ENCODE measurements around the gene GALNT17.

- TF ChIP-seq CTCF (conservative IDR thresholded peaks at IDR 0.05; ENCODE audit: low read depth, low read length) (no peak), EZH2 (IDR thresholded peaks at IDR 0.05; ENCODE audit: borderline replicate concordance, low read depth, low read length, poor library complexity, severe bottlenecking) (no peak)
Observed at GRCh38 chr7:71657386-71657785, 525.4 kb downstream of the GALNT17 start.

All from A673 (cell line).